ENCODE measurements around the gene RABL6.
A peak's percentile ranks its signal among the peaks of the same experiment; 100 is the strongest.
"Not testable (repeated sequence)": the region's sequence is repeated elsewhere in the genome, so short reads cannot be mapped to it uniquely, and the experiment has no call there.

RABL6 gene

GRCh38 chr9:136796775-136797347 is 10.9 kb upstream of the RABL6 start:
- not testable (repeated sequence) for DNase-seq

GRCh38 chr9:136798708-136799078 is 9.1 kb upstream of the RABL6 start:
- no peak for DNase-seq

DNA sequence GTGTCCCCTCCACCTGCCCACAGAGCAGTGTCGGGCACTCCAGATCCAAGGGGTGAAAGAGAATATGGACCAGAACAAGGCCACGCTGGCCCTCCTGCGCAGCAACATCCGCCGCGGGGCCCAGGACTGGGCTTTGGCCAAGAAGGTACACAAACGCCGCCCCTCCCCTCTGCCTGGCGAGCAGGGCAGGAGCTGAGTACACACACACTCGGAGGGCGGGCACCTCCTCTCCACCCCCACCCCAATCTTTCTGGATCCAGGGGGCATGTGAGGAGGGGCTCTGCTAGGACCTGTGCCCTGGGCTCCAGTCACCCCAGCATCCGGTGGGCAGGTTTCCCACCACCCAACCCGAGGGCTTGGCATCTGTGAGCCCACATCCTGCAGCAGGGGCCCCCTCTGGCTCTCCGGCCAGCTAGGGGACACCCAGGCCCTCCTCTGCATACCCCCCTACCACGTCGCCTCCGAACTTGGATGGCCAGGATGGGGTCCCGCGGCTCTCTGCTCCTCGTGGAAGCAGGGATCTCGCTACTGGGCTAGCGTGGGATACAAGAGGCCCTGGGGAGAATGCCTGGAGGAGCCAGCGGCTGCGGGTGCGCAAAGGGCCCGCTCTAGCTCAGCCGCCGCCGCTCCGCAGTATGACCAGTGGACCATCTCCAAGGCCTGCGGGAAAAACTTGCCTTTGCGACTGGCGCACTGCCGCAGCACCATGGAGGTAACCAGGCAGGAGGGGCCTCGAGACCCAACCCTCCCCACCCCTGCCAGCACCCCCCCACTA is 8.5 kb upstream of the RABL6 start:
- DNase-seq: no peak

GRCh38 chr9:136799854-136800657 is 7.7 kb upstream of the RABL6 start:
- DNase-seq: peak; percentile 87 to 89

DNA sequence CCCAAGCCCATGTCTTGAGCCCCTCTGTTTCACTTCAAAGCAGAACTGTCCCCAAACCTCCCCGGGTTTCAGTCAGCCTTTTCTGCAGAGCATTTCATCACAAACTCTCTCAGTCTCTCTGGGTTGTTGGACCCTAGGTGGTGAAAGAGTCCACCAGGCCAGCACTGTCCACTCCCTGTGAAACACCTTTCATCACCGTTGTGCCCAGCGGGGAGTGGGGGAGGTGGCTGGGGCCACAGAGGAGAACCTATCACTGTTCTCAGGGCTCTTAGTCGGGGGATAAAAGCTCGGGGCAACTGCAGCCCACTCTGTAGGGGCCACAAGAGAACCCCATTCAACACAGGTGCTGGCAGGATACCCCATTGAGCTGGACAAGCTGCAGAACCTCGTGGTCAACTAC is 5.4 kb upstream of the RABL6 start:
- DNase-seq: no peak

GRCh38 chr9:136803009-136803550 is 4.7 kb upstream of the RABL6 start:
- not testable (repeated sequence) for DNase-seq

GRCh38 chr9:136803551-136804508 is 3.9 kb upstream of the RABL6 start:
- no peak for DNase-seq

GRCh38 chr9:136804509-136805206 is 3.1 kb upstream of the RABL6 start:
- DNase-seq: no peak

DNA sequence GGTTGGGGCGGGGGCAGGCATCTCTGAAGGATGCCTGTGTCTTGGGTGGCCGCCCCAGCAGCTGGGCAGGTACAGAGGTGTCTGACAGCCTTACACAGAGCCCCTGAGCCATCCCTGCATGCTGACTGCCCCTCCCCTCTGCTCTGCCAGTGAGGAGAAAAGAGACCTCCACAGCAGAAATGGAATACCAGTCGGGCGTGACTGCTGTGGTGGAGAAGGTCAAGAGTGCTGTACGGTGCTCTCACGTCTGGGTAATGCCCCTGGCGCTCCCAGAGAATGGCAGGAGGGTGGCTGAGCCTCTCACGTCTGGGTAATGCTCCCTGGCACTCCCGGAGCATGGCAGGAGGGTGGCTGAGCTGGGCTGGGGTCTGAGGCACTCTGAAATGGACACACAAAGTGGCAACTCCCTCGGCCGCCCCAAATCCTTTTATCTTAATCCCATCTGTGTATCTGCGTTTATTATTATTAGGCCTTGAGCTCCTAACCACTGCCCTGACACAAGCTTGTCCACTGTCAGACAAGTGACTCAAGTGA is 2.5 kb upstream of the RABL6 start:
- no peak for DNase-seq

GRCh38 chr9:136806067-136806466 is 1.7 kb upstream of the RABL6 start:
- DNase-seq: no peak

GRCh38 chr9:136806631-136807201 is 1.0 kb upstream of the RABL6 start:
- DNase-seq: no peak

GRCh38 chr9:136808075-136808805 is 492 bp downstream of the RABL6 start:
- peak; percentile 36 to 42 for DNase-seq

DNA sequence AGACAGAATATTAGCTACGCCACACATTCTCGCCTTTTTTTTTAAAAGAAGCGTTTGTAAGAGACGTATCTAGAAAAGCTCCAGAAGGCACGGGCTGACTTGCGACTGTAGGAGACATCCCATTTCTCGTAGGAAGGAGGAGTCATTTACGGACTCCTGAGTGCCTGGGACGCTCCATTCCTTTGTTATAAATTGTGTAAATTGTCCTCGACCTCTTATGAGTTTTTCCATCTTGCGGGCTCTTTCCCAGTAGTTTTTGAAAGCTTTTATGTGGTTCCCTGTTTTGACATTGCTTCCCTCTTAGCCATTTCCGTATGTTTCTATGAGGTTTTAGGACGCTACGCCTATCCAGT is 1.0 kb downstream of the RABL6 start:
- no peak for DNase-seq

GRCh38 chr9:136814725-136815421 is 7.1 kb downstream of the RABL6 start:
- no peak for DNase-seq

- no peak for DNase-seq
Observed at GRCh38 chr9:136815422-136815782, 7.7 kb downstream of the RABL6 start.

- DNase-seq: no peak
Observed at GRCh38 chr9:136820971-136821825, 13.4 kb downstream of the RABL6 start.

DNA sequence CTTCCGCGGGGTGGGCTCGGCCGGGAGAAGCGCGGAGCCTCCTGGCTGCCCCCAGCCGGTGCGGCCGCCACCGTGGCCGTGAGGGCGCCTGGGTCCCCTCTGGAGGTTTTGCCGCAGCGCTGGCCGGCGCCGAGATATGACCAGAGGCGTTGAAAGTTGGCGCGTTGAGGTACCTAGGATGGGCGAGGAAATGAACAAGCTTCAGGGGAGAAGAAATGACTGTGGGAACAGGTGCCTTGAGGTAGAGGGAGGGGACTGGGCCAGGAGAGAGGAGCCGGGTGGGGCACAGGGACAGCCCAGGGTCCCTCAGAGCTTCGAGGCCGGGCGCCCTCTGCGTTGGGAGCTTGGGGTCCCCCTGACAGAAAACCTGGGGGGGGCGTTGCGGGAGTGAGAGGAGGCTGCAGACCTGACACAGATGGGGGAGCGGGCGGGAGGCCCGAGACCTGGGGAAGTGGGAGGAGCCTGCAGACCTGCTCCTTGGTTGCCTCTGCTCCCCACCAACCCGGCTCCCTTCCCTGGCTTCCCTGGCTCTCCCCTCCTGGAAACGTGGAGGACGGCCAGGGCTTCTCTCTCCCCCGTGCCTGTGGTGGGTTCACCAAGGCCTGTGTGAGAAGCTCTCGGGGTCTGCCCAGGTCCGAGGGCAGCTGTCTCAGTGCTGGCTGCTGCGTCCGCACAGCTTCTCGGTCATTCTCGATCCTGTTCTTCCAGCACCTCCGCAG is 14.2 kb downstream of the RABL6 start:
- DNase-seq: no peak

Measured in activated CD4-positive, alpha-beta T cell treated with anti-CD3 and anti-CD28 coated beads, Interleukin-2, amount 50 U/mL, for 48 hours (primary cell).